ENCODE data around the gene IFRD2.

Gene IFRD2

GRCh38 chr3:50326182-50326541 lies 33.9 kb upstream of the IFRD2 start:
- TF ChIP-seq EZH2 (IDR thresholded peaks at IDR 0.05) (no peak), POLR2AphosphoS5 (IDR thresholded peaks at IDR 0.05; ENCODE audit: borderline replicate concordance, low read depth, low read length) (no peak)
- H3K9ac ChIP-seq (ENCODE audit: insufficient read length) = no peak overlapping the region
- no peaks in the 10 kb centered on the region for H3K9me3 ChIP-seq (ENCODE audit: low read depth, low read length)
- no peak overlapping the region for H3K4me3 ChIP-seq
- H3K27ac ChIP-seq = no peak overlapping the region
- peaks cover 7% of the 10 kb centered on the region; the same call in 1 of the 2 replicates for H3K36me3 ChIP-seq (ENCODE audit: insufficient read depth, low read length)
- no peak for DNase-seq (ENCODE audit: low read depth, low spot score)

GRCh38 chr3:50325497-50326181 lies 33.4 kb upstream of the IFRD2 start:
- H3K9ac ChIP-seq (ENCODE audit: insufficient read length) = no peak overlapping the region
- H3K9me3 ChIP-seq (ENCODE audit: low read depth, low read length) = no peaks in the 10 kb centered on the region
- no peak for DNase-seq (ENCODE audit: low read depth, low spot score)
- TF ChIP-seq EZH2 (IDR thresholded peaks at IDR 0.05) = no peak
- no peak for TF ChIP-seq FOXP2 (optimal IDR thresholded peaks at IDR 0.05; ENCODE audit: control extremely low read depth, extremely low read length, insufficient read depth)
- TF ChIP-seq POLR2AphosphoS5 (IDR thresholded peaks at IDR 0.05; ENCODE audit: borderline replicate concordance, low read depth, low read length) = no peak
- no peak overlapping the region for H3K4me3 ChIP-seq
- H3K36me3 ChIP-seq (ENCODE audit: insufficient read depth, low read length) = peaks cover 3% of the 10 kb centered on the region; the same call in 1 of the 2 replicates
- H3K27ac ChIP-seq = no peak overlapping the region

- Histone ChIP-seq H3K27ac (no peak overlapping the region), H3K9me3 (ENCODE audit: low read depth, low read length) (no peaks in the 10 kb centered on the region)
These were observed 32.9 kb upstream of the IFRD2 start for GRCh38 chr3:50325113-50325480.

GRCh38 chr3:50324351-50325112 lies 32.3 kb upstream of the IFRD2 start:
- no peak for TF ChIP-seq POLR2AphosphoS5 (IDR thresholded peaks at IDR 0.05; ENCODE audit: borderline replicate concordance, low read depth, low read length)
- no peak for TF ChIP-seq FOXP2 (optimal IDR thresholded peaks at IDR 0.05; ENCODE audit: control extremely low read depth, extremely low read length, insufficient read depth)
- no peak for TF ChIP-seq EZH2 (IDR thresholded peaks at IDR 0.05)
- Histone ChIP-seq H3K4me3 (no peak overlapping the region), H3K27ac (no peak overlapping the region), H3K9me3 (ENCODE audit: low read depth, low read length) (no peaks in the 10 kb centered on the region), H3K9ac (ENCODE audit: insufficient read length) (no peak overlapping the region), H3K36me3 (ENCODE audit: insufficient read depth, low read length) (peaks cover under 1% of the 10 kb centered on the region; the same call in 1 of the 2 replicates)
- DNase-seq (ENCODE audit: low read depth, low spot score) = no peak

More at GRCh38 chr3:50325113-50325480, 32.9 kb upstream of the IFRD2 start:
- Histone ChIP-seq H3K9ac (ENCODE audit: insufficient read length) (no peak overlapping the region), H3K4me3 (no peak overlapping the region), H3K36me3 (ENCODE audit: insufficient read depth, low read length) (no peaks in the 10 kb centered on the region; the same call in 1 of the 2 replicates)
- no peak for DNase-seq (ENCODE audit: low read depth, low spot score)
- TF ChIP-seq EZH2 (IDR thresholded peaks at IDR 0.05) (no peak), FOXP2 (optimal IDR thresholded peaks at IDR 0.05; ENCODE audit: control extremely low read depth, extremely low read length, insufficient read depth) (no peak), POLR2AphosphoS5 (IDR thresholded peaks at IDR 0.05; ENCODE audit: borderline replicate concordance, low read depth, low read length) (no peak)

- TF ChIP-seq EZH2 (IDR thresholded peaks at IDR 0.05) = no peak
- no peak for TF ChIP-seq POLR2AphosphoS5 (IDR thresholded peaks at IDR 0.05; ENCODE audit: borderline replicate concordance, low read depth, low read length)
- no peak for TF ChIP-seq FOXP2 (optimal IDR thresholded peaks at IDR 0.05; ENCODE audit: control extremely low read depth, extremely low read length, insufficient read depth)
- no peak overlapping the region for H3K27ac ChIP-seq
- DNase-seq (ENCODE audit: low read depth, low spot score) = no peak
- no peak overlapping the region for H3K9ac ChIP-seq (ENCODE audit: insufficient read length)
- no peaks in the 10 kb centered on the region for H3K9me3 ChIP-seq (ENCODE audit: low read depth, low read length)
- H3K36me3 ChIP-seq (ENCODE audit: insufficient read depth, low read length) = peaks cover 9% of the 10 kb centered on the region; the same call in 1 of the 2 replicates
- H3K4me3 ChIP-seq = no peak overlapping the region
These were observed 31.5 kb upstream of the IFRD2 start for GRCh38 chr3:50323614-50324199.

GRCh38 chr3:50323092-50323600 lies 30.9 kb upstream of the IFRD2 start:
- Histone ChIP-seq H3K36me3 (ENCODE audit: insufficient read depth, low read length) (peaks cover 14% of the 10 kb centered on the region; the same call in 1 of the 2 replicates), H3K9me3 (ENCODE audit: low read depth, low read length) (no peaks in the 10 kb centered on the region), H3K27ac (no peak overlapping the region), H3K9ac (ENCODE audit: insufficient read length) (no peak overlapping the region), H3K4me3 (no peak overlapping the region)
- DNase-seq (ENCODE audit: low read depth, low spot score) = no peak
- no peak for TF ChIP-seq FOXP2 (optimal IDR thresholded peaks at IDR 0.05; ENCODE audit: control extremely low read depth, extremely low read length, insufficient read depth)
- no peak for TF ChIP-seq POLR2AphosphoS5 (IDR thresholded peaks at IDR 0.05; ENCODE audit: borderline replicate concordance, low read depth, low read length)
- TF ChIP-seq EZH2 (IDR thresholded peaks at IDR 0.05) = no peak

GRCh38 chr3:50322386-50323091 lies 30.3 kb upstream of the IFRD2 start, which contains the start of gene HYAL2:
Gene HYAL2, minus strand, starts transcription at chr3:50322745. Its CDS starts 2,256 bp downstream, at chr3:50320489.
- Histone ChIP-seq H3K4me3 (peak within 1 kb of the TSS; percentile 83), H3K9me3 (ENCODE audit: low read depth, low read length) (no peaks in the 10 kb centered on the region), H3K36me3 (ENCODE audit: insufficient read depth, low read length) (peaks cover 15% of the 10 kb centered on the region; the same call in 1 of the 2 replicates), H3K9ac (ENCODE audit: insufficient read length) (peak within 1 kb of the TSS; percentile 97), H3K27ac (peak within 1 kb of the TSS; percentile 95)
- DNase-seq (ENCODE audit: low read depth, low spot score) = no peak
- TF ChIP-seq FOXP2 (optimal IDR thresholded peaks at IDR 0.05; ENCODE audit: control extremely low read depth, extremely low read length, insufficient read depth) (no peak), EZH2 (IDR thresholded peaks at IDR 0.05) (no peak)

GRCh38 chr3:50322115-50322385 lies 29.8 kb upstream of the IFRD2 start:
- Histone ChIP-seq H3K27ac (no peak overlapping the region), H3K9ac (ENCODE audit: insufficient read length) (no peak overlapping the region)
- no peak for TF ChIP-seq EZH2 (IDR thresholded peaks at IDR 0.05)
- TF ChIP-seq POLR2AphosphoS5 (IDR thresholded peaks at IDR 0.05; ENCODE audit: borderline replicate concordance, low read depth, low read length) = no peak
- TF ChIP-seq FOXP2 (optimal IDR thresholded peaks at IDR 0.05; ENCODE audit: control extremely low read depth, extremely low read length, insufficient read depth) = no peak

More at GRCh38 chr3:50322115-50322385, 29.8 kb upstream of the IFRD2 start:
- H3K36me3 ChIP-seq (ENCODE audit: insufficient read depth, low read length) = peaks cover 15% of the 10 kb centered on the region; the same call in 1 of the 2 replicates
- peak overlapping the region; percentile 83 for H3K4me3 ChIP-seq
- H3K9me3 ChIP-seq (ENCODE audit: low read depth, low read length) = no peaks in the 10 kb centered on the region
- no peak for DNase-seq (ENCODE audit: low read depth, low spot score)
